Breast epithelium (tissue), 3 donors: ENCODE data around the gene PDZD7.

ENCODE experiments used
- CTCF ChIP-seq, 3 donors: fragments of 450-650 bp; IDR thresholded peaks; one replicate each; pipeline ENCODE4 v1.5.1; 2016 to 2017; ENCODE audit warnings: antibody characterized with exemption in 3 of 3, mild to moderate bottlenecking in 3 of 3, moderate library complexity in 3 of 3
- POLR2A ChIP-seq: fragments of 450-650 bp; IDR thresholded peaks from one replicate; pipeline ENCODE4 v1.6.1; 2016; ENCODE audit warnings: antibody characterized with exemption, mild to moderate bottlenecking, moderate library complexity

GRCh38 chr10:100984672-100985177 is 46.2 kb downstream of the PDZD7 start:
- TF ChIP-seq CTCF (IDR thresholded peaks at IDR 0.05) (no peak), POLR2A (no peak)
